SK-N-SH (cell line): ENCODE measurements around the gene ZCCHC2.

Source experiments
- EP300 ChIP-seq, 2 experiments: IDR thresholded peaks; 2 replicates each; pipeline versions ENCODE4 v1.4.0 to v1.6.1; 2012; ENCODE audit warnings: borderline replicate concordance in 1 of 2, low read depth in 1 of 2, low read length in 1 of 2
- FOXJ3 ChIP-seq: sonication (generic); formaldehyde crosslinking; IDR thresholded peaks from 2 replicates; pipeline ENCODE4 v1.5.1; 2020; ENCODE audit warnings: mild to moderate bottlenecking, missing genetic modification reagents
- NFIC ChIP-seq: IDR thresholded peaks from 2 replicates; pipeline ENCODE4 v1.4.0; 2012; ENCODE audit warnings: borderline replicate concordance
- PBX3 ChIP-seq: IDR thresholded peaks from 2 replicates; pipeline ENCODE4; 2012
- TCF12 ChIP-seq: IDR thresholded peaks from 2 replicates; pipeline ENCODE4 v1.4.0; 2012
- TF ChIP-seq, protein P1 (sequence below): fragments of 200-600 bp; sonication (generic); IDR thresholded peaks from 2 replicates; pipeline ENCODE4 v1.6.1; 2017; ENCODE audit warnings: antibody characterized with exemption, mild to moderate bottlenecking, moderate library complexity

DNA sequence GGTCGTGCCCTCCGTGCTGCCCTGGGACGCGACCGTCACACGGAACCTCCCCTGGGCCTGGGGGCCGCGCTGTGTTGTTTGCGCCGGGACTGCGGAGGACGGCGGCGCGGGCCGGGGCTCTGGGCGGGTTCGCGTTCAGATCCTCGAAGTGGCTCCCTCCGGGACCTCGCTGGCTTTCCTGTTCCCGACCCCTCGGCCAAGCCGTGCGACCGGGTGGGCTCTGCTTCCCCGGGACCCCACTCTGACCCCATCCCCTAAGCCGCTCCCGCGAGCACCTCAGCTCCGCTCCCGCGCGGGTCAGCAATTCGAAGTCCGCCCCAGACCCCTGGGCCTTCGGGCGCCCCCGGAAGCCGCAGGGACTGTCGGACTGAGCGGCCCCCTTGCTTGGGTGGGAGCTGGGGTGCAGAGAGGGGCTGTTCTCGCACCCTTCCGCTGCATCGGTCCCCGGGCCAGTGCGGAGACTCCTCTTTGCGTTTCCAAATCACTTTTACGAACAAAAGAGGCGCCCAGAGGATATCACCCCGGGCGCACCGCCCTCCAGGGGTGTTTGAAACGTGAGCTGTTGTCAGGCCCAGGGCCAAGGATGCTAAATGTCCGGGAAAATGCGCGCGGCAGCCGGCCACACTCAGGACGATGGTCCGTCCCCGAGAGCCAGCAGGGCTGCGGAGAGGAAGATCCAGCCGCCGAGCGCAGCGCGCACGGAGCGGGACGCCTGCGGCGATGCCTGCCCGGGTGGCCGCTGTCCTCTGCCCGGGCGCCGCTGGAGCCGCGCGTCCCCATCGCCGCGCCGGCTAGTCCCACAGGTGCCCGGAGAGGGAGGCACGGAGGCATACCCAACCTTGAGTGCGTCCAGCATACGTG, 73.5 kb downstream of the ZCCHC2 start:
- TF ChIP-seq, protein P1, sequence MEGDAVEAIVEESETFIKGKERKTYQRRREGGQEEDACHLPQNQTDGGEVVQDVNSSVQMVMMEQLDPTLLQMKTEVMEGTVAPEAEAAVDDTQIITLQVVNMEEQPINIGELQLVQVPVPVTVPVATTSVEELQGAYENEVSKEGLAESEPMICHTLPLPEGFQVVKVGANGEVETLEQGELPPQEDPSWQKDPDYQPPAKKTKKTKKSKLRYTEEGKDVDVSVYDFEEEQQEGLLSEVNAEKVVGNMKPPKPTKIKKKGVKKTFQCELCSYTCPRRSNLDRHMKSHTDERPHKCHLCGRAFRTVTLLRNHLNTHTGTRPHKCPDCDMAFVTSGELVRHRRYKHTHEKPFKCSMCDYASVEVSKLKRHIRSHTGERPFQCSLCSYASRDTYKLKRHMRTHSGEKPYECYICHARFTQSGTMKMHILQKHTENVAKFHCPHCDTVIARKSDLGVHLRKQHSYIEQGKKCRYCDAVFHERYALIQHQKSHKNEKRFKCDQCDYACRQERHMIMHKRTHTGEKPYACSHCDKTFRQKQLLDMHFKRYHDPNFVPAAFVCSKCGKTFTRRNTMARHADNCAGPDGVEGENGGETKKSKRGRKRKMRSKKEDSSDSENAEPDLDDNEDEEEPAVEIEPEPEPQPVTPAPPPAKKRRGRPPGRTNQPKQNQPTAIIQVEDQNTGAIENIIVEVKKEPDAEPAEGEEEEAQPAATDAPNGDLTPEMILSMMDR, result no peak
- TF ChIP-seq FOXJ3 (CRISPR knock-in tag) (no peak), TCF12 (no peak), EP300 (IDR thresholded peaks at IDR 0.05; ENCODE audit: borderline replicate concordance in 1 of 2, low read depth in 1 of 2, low read length in 1 of 2) (no peak), NFIC (no peak), PBX3 (no peak)
